IMR-90 (cell line): ENCODE results near the gene AEN.

Source experiments
- BHLHE40 ChIP-seq: fragments of 150-350 bp; IDR thresholded peaks from 2 replicates; pipeline ENCODE4 v1.6.1; 2016; ENCODE audit warnings: mild to moderate bottlenecking, low read depth, low read length
- CEBPB ChIP-seq: IDR thresholded peaks from 2 replicates; pipeline ENCODE4 v1.6.1; 2012; ENCODE audit warnings: low read depth, low read length, improper control_type of control experiment
- CTCF ChIP-seq: conservative IDR thresholded peaks from 2 replicates; pipeline ENCODE4 v1.5.1; 2012; ENCODE audit warnings: mild to moderate bottlenecking, low read depth, low read length, improper control_type of control experiment
- ELK1 ChIP-seq: fragments of 150-350 bp; IDR thresholded peaks from 2 replicates; pipeline ENCODE4 v1.6.1; 2016; ENCODE audit warnings: low read depth, mild to moderate bottlenecking, low read length, moderate library complexity, borderline replicate concordance
- NFE2L2 ChIP-seq: fragments of 150-350 bp; IDR thresholded peaks from 2 replicates; pipeline ENCODE4 v1.6.1; 2016; ENCODE audit warnings: low read depth, mild to moderate bottlenecking, low read length
- POLR2A ChIP-seq: IDR thresholded peaks from 2 replicates; pipeline ENCODE4 v1.6.1; 2012; ENCODE audit warnings: mild to moderate bottlenecking, low read depth, low read length
- RFX5 ChIP-seq: IDR thresholded peaks from 2 replicates; pipeline ENCODE4 v1.8.0; 2012; ENCODE audit warnings: low read depth, mild to moderate bottlenecking, low read length, moderate library complexity
- SMC3 ChIP-seq: fragments of 150-350 bp; IDR thresholded peaks from 2 replicates; pipeline ENCODE4 v1.6.1; 2016; ENCODE audit warnings: low read depth, mild to moderate bottlenecking, antibody characterized with exemption, low read length, moderate library complexity

DNA sequence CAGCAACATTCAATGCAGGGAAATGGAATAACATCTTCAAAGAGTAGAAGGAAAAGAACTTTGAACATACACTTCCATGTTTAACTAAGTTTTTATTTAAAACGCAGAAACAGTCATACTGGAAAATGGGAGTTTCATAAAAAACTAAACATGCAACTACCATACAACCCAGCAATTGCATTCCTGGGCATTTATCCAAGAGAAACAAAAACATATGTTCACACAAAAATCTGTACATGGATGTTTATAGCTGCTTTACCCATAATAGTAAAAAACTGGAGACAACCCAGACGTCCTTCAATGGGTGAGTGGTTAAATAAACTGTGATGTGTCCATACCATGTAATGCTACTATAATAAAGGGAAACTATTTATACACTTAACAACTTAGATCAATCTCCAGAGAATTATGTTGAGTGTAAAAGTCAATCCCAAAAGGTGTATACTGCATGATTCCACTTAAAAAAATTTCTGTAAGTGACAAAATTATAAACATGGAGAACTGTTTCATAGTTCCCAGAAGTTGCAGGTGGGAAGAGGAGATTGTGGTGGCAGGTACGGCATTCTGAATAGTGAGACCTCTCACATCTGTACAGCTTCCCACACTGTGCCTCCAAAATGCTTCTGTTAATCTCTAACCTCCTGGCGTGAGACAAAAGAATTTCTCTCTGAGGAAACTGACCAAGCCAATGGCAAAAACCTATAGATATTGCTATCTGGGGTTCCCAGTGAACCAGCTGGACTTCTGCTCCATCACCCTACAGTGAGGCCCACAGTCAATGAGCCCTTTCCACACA, 40.8 kb downstream of the AEN start:
- TF ChIP-seq CTCF, result no peak
- TF ChIP-seq POLR2A, result no peak
- TF ChIP-seq NFE2L2, result no peak
- no peak for TF ChIP-seq ELK1
- TF ChIP-seq RFX5, result no peak
- TF ChIP-seq SMC3, result no peak
- TF ChIP-seq CEBPB, result no peak
- no peak for TF ChIP-seq BHLHE40
